Stimulated activated CD4-positive, alpha-beta T cell treated with anti-CD3 and anti-CD28 coated beads, TNF-alpha, amount 100 ng/mL, for 4 hours (primary cell): Measurements from ENCODE around the gene STARD3.
"Not testable (repeated sequence)": the region's sequence is repeated elsewhere in the genome, so short reads cannot be mapped to it uniquely, and the experiment has no call there.

Experiments
- DNase-seq, 3 experiments: peaks; one replicate each; pipeline ENCODE4 v3.0.0-alpha.2; 2020; ENCODE audit warnings: low read depth in 3 of 3

Gene STARD3

GRCh38 chr17:39636927-39637736 lies at the start of gene STARD3:
STARD3 (plus strand) TSS chr17:39637144; CDS start chr17:39653532, 16,388 bp downstream.
- peak; percentile 81 to 88 (median 82) for DNase-seq

- DNase-seq: not testable (repeated sequence)
Observed at GRCh38 chr17:39590180-39590579, 46.8 kb upstream of the STARD3 start.

DNA sequence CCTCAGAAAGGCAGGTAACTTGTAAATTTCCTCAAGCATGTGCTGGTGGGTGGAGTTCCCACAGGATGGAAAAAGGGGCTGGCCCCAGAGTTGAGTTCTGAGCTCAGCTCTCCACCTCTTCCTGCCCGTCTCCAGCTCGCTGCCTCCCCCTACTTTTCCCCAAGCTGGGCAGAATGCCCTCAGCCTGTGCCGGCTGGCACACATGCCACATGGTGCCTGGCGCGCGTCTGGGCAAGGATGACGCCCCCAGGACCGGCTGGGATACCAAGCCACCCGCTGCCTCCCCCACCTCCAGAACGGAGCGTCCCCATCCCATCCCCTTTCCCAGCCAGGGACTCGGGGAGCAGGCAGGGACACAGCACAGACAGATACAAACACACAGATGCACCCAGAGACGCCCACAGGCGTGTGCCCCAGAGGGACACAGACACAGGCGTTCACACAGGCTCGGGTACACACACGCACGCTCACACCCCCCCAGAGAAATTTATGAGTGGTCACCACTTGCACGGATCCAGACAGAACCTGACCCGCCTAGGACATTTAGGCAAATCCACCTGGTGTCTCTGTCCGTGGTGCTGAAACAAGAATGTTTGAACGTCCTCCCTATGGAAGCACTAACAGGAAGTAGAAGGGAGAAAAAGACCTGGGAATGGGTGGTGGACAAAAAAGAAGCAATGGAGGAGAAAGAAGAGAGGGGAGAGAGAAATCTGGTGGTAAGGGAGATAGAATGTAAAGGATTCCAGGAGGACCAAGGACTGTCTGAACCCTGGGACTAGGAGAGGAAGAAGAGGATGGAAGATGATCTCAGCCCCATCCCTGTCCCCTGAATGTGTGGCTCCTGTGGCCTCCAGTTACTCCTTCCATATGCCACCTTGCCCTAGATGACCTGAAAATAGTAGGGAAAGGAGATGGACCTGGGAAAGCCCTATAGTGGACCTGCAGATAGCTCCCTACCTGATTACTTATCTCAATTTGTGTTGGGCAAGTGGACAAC lies 44.7 kb upstream of the STARD3 start:
- DNase-seq: no peak

- DNase-seq: no peak
Observed at GRCh38 chr17:39593371-39593770, 43.6 kb upstream of the STARD3 start.

DNA sequence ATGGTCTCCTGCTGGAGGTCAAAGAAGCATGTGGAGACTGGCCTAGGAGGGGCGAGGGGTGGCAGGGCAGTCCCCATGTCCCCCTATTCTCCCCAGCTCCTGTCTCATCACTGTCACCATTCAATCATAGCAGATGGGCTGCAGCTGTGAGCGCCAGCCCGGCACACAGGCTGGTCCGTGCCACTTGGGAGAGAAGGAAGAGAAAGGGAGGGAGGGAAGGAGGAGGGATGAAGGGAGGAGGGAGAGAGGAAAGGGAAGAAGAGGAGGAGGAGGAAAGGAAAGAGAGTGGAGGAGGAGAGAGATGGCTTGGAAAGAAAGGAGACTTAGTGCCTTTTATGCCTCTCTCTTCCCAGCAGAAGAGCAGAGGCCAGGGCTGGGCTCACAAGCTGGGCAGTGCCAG lies 41.6 kb upstream of the STARD3 start:
- DNase-seq: no peak

DNA sequence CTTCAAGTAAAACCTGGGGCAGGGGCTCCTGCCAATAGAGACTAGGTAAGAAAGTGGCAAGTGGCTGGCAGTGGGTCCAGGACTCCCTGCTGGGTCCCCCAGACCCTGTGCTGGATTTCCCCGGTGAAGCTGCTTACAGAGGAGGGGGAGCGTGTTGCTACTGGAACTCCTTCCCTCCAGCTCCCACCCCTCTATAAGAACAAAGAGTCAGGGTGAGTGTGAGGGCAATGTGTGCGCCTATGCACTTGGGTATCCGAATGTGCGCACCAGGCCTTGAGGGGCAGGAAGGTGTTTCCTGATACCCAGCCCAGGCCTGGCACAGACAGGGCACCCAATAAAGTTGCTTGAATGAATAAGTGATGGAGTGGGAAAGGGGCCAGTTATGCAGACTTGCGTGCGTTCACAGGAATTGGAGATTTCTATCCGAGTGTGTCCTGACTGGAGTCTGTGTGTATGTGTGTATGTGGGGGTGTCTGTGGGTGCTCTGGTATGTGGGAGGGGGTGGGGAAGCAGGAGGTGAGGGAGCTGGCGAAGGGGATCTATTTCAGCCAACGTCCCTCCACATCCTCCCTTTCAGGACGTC lies 40.9 kb upstream of the STARD3 start:
- no peak for DNase-seq

DNA sequence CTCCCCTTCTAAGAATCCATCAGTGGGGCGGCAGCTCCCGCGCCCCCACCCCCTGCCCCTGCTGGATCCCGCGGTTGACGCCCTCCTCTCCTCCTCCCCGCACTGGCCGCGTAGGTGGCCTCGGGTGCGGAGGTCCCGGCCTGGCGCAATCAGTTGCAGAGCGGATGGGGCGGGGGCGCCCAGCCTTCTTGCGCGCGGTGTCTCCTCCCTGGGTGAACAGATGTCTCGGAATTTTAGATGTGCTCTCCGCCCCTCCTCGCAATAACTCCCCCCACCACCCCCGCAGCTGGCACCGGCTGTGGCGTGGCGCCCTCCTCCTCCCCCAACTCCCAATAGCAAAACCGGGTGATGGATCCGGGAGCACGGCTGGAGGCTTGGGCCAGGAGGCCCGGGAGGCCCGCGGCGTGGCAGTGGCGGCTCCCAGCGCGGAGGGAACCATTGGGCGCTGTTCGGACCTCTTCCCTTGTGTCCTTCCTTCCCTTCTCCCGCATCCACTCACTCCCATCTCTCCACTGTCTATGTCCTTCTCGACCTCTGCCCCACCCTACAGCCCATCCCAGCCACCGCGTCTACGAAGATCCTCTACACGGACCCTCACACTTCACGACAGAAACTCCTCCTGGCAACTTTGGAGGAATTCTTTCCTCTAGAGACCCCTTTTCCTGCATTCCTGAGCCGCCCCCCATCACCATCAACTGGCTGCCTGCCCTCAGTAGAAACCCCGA lies 40.2 kb upstream of the STARD3 start:
- DNase-seq: no peak

DNA sequence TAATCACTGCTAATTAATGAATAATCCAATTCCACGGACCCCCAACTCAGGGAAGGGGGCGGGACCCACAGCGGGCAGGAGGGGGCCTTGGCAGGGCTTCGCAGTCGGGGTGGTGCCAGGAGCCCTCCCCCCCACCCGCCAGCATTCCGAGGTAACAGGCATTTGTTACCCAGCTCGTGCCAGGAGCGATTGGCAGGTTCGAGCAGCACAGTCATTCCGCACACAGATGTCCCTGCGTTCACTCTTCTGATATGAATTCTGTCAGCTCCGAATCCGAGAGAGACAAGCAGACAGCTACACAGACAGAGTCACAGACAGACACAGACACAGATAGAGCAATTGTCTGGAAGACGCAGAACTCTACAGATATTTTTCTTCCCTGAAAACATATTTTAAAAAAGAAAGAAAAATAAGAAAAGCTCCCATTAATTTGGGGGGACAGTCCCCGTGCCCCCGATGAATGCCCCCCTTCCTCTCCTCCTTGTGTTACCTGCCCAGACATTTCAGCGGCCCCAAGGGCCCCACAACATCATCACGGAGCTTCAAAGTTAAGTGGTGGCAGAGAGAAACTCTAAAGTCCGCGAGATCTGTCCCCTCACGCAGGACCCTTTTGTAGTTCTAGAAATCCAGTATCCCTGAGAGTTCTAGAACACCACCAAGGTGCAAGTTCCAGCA lies 39.4 kb upstream of the STARD3 start:
- no peak for DNase-seq

DNA sequence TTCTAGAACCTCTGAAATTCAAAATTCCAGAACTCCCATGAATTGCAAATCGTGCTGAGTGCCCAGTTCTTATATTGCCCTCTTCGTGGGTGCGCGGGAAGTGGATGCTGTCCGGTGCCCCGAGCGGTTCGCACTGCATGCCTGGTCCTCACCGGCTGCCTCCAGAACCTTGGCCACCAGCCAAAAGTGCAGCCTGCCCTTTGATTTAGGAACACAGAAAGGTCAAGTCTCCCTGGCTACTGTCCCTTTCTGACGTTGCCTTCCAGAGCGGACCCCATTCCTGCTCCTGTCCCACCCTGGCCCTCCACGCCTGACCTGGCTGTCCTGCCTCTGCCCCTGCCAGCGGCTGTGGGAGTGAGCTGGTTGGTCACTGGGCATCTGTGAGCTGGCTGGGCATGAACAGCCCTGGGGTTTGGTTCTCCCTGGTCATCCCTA lies 38.9 kb upstream of the STARD3 start:
- DNase-seq: no peak

DNA sequence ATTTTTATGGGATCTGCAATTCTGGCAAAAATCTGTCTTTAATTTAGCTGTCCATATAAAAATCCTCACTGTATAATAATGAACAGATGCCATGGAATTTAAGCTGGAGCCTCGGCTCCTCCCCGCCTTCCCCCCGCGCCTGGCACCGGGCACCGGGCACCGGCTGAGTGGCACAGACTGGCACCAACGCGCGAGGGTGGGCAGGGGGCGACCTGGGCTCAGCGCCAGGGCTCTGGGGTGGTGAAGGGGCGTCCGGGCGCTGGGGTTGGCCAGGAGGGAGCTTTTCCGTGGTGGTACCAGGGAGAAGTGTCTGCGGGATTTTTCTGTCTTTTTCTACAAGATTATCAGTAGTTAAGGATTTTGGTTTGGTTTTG lies 38.3 kb upstream of the STARD3 start:
- no peak for DNase-seq

DNA sequence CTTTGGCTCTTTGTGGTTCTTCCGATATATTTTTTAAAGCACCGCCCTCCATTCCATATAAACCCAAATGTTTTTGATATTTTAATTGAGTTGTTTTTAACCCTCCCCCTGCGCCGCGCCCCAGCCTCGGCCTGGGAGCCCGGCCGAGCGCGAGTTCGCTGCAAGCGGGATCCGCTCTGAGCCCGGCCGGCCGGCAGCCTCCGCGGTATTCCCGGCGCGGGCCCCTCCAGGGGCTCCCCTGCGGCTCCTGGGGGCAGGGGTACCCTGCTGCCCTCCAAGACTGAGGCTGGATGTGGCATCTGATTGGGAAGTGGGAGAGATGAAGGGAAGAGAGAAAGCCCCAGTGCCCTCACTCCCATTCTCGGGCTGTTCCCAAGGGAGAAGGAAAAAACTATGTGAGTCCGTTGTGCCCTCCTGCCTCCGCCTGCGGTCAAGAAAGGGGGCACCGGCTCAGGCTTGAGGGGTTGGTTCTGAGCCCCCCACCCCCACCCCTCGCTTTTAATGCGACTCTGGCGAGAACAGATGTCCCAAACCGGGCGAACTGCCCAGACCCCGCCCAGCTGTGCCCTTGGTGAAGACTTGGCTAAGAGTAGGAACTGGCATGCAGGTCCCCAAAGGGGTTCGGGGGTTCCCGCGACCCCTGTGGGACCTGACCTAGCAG lies 37.8 kb upstream of the STARD3 start:
- DNase-seq: no peak

- DNase-seq: no peak
Observed at GRCh38 chr17:39599665-39600231, 37.2 kb upstream of the STARD3 start.

DNA sequence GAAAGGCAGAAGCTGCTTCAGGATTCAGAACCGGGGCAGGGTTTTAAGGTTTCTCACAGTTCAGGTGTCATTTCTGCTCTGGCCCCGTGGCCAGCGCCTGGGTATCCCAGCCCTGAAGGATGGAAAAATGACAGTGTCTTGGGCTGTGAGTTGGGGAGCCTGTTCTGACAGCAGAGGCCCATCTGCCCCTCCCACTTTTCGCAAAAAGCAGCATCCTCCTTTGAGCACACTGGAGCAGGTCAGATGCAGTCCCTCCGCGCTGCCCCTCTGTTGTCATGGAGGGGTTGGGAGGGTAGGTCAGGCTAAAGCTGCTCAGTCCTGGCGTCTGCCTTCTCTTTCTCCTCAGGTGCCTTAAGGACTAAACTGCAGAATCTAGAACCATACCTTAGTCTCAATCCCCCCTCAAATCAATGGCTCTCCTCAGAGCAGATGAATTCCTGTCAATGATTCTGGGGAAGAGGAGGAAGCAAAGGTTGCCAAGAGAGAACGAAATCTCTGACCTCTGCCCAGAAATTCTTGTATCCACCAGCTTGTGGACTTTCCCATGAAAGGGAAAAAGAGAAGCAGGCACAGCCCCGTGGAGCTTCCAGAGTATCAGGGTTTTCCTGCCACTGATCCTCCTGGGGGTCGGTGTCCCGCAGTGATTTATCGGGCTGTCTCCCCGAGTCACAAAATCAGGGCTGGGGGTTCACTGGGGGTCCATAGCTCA lies 36.5 kb upstream of the STARD3 start:
- no peak for DNase-seq

DNA sequence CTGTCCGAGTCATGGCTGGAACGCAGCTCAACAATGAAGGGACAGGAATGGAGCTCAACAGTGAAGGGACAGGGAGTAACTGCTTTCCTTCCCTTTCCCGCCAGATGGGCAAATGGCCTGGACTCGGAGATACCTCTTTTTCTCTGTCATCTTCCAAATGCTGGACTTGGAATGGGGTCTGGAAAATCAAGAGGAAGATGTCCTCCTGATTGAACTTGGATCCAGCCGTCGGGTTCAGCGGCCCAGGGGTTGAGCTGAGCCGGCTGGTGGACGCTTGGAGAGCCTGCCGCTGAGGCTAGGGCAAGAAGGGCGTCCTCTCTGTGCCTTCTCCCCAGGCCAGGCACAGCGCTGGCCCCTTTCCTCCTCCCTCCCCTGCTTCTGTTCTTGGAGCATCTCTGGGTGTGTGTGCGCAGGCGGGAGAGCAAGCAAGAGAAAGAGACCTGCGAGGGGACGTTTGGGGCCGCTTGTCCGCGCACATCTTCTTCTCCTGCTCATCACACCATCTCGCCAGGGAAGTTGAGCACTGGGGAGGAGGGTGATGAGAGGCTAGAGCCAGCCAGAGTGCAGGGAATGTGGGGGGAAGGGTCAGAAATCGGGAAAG lies 35.8 kb upstream of the STARD3 start:
- no peak for DNase-seq

- DNase-seq: no peak
Observed at GRCh38 chr17:39601758-39602532, 35.0 kb upstream of the STARD3 start.

- no peak for DNase-seq
Observed at GRCh38 chr17:39602533-39603303, 34.2 kb upstream of the STARD3 start.

- DNase-seq: no peak
Observed at GRCh38 chr17:39603304-39604016, 33.5 kb upstream of the STARD3 start.
